Left forelimb (tissue), 1 donor: Measurements from ENCODE around the gene PAOX.

ENCODE experiments used
- DNase-seq: peaks from one replicate; pipeline ENCODE4 v3.0.0-alpha.2; 2018; ENCODE audit warnings: low spot score

PAOX gene

DNA sequence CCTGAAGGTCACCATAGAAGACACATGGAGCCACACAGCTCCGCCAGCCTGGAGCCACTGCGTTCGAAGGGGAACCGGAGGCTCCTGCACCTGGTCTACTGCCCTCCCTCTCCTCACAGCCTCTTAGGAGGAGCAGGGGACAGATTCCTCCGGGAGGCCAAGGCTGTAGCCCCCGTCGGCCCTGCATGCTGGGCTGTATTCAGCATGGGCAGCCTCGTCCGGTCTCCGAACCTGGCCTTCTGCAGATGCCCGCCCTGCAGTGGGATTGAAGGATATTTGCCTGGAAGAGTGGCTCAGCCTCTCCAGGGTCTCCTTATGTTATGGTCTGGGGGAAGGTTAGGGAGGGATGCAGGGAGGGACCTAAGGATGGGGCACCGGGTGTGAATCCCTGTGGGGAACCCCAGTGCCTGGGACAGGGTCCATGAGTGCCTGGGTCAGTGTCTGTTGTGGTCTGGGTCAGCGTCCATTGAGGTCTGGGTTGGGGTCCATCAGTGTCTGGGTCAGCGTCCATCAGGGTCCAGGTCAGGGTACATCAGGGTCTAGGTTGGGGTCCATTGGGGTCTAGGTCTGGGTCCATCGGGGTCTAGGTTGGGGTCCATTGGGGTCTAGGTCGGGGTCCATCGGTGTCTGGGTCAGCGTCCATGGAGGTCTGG is 61.7 kb downstream of the PAOX start:
- DNase-seq = no peak
